DOHH2 (cell line): ENCODE results near the gene ZBTB48.
"Not testable (repeated sequence)": the region's sequence is repeated elsewhere in the genome, so short reads cannot be mapped to it uniquely, and the experiment has no call there.

Experiments
- H3F3A ChIP-seq: fragments of 200-600 bp; sonication (generic), shearing (Covaris generic); 2 replicates; pipeline ENCODE4 v1.6.0; 2016; ENCODE audit warnings: antibody characterized with exemption, mild to moderate bottlenecking; ENCODE audit not compliant: control insufficient read depth, insufficient read depth
- H3K27ac ChIP-seq: fragments of 200-600 bp; sonication (generic); 2 replicates; pipeline ENCODE4 v1.5.1; 2014; ENCODE audit warnings: low read depth, mild to moderate bottlenecking, low read length, moderate library complexity
- H3K27me3 ChIP-seq: fragments of 200-600 bp; sonication (generic); 2 replicates; pipeline ENCODE4 v1.6.1; 2014; ENCODE audit warnings: mild to moderate bottlenecking, low read length, mixed read lengths; ENCODE audit not compliant: control insufficient read depth
- H3K36me3 ChIP-seq: fragments of 200-600 bp; sonication (generic); 2 replicates; pipeline ENCODE4 v1.6.1; 2014; ENCODE audit warnings: mild to moderate bottlenecking, low read length, moderate library complexity, mixed read lengths; ENCODE audit not compliant: control insufficient read depth
- H3K4me1 ChIP-seq: fragments of 200-600 bp; sonication (generic); 2 replicates; pipeline ENCODE4 v1.6.1; 2014; ENCODE audit warnings: mild to moderate bottlenecking, low read length, mixed read lengths; ENCODE audit not compliant: control insufficient read depth
- H3K4me2 ChIP-seq: fragments of 200-600 bp; sonication (generic); 2 replicates; pipeline ENCODE4 v1.6.0; 2014; ENCODE audit warnings: mild to moderate bottlenecking, low read length, moderate library complexity
- H3K4me3 ChIP-seq: fragments of 200-600 bp; sonication (generic); 2 replicates; pipeline ENCODE4 v1.5.1; 2014; ENCODE audit warnings: mild to moderate bottlenecking, low read length, mixed read lengths
- H3K79me2 ChIP-seq: fragments of 200-600 bp; sonication (generic); 2 replicates; pipeline ENCODE4 v1.6.1; 2014; ENCODE audit warnings: mild to moderate bottlenecking, low read length, mixed read lengths; ENCODE audit not compliant: control insufficient read depth
- H3K9me2 ChIP-seq: fragments of 200-600 bp; sonication (generic); replicated peaks from 2 replicates; pipeline ENCODE4 v1.6.1; 2014; ENCODE audit warnings: mild to moderate bottlenecking, low read length, mixed read lengths; ENCODE audit not compliant: control insufficient read depth
- H3K9me3 ChIP-seq: fragments of 200-600 bp; sonication (generic); 2 replicates; pipeline ENCODE4 v1.6.1; 2014; ENCODE audit warnings: antibody characterized with exemption, low read length, mixed read lengths; ENCODE audit not compliant: control insufficient read depth, insufficient read depth
- H4K20me1 ChIP-seq: fragments of 200-600 bp; sonication (generic); 2 replicates; pipeline ENCODE4 v1.6.0; 2014; ENCODE audit warnings: low read depth, mild to moderate bottlenecking, antibody characterized with exemption, low read length, moderate library complexity; ENCODE audit not compliant: control insufficient read depth, insufficient read depth
- CTCF ChIP-seq: fragments of 200-600 bp; sonication (generic); IDR thresholded peaks from one replicate; pipeline ENCODE4 v1.5.1; 2014; ENCODE audit warnings: antibody characterized with exemption, mild to moderate bottlenecking, low read depth, low read length; ENCODE audit not compliant: poor library complexity, severe bottlenecking
- EZH2phosphoT487 ChIP-seq: fragments of 200-600 bp; sonication (generic); IDR thresholded peaks from 2 replicates; pipeline ENCODE4 v1.6.1; 2017; ENCODE audit warnings: borderline replicate concordance, mild to moderate bottlenecking, antibody characterized with exemption, low read length, moderate library complexity, mixed read lengths

The ZBTB48 gene

GRCh38 chr1:6635910-6636760, 56.3 kb downstream of the ZBTB48 start:
- Histone ChIP-seq H3K9me2 (no peaks in the 10 kb centered on the region), H3K27ac (no peak overlapping the region), H3K4me2 (no peak overlapping the region), H4K20me1 (no peaks in the 10 kb centered on the region), H3F3A (peaks cover 2% of the 10 kb centered on the region; the same call in 1 of the 2 replicates), H3K9me3 (no peaks in the 10 kb centered on the region), H3K36me3 (peaks cover 73% of the 10 kb centered on the region), H3K4me3 (no peak overlapping the region), H3K79me2 (no peaks in the 10 kb centered on the region), H3K27me3 (no peaks in the 10 kb centered on the region), H3K4me1 (no peaks in the 10 kb centered on the region)
- TF ChIP-seq EZH2phosphoT487 (no peak), CTCF (no peak)

- not testable (repeated sequence) for H3K9me3 ChIP-seq, H3K4me2 ChIP-seq, H3K9me2 ChIP-seq, H3K27me3 ChIP-seq, H4K20me1 ChIP-seq, H3K4me1 ChIP-seq, H3K4me3 ChIP-seq, H3K27ac ChIP-seq, H3F3A ChIP-seq, H3K79me2 ChIP-seq
- peaks cover 77% of the 10 kb centered on the region for H3K36me3 ChIP-seq
These were observed 57.0 kb downstream of the ZBTB48 start for GRCh38 chr1:6636778-6637177.

- TF ChIP-seq EZH2phosphoT487 (no peak), CTCF (no peak)
- Histone ChIP-seq H3F3A (peaks cover 2% of the 10 kb centered on the region; the same call in 1 of the 2 replicates), H4K20me1 (no peaks in the 10 kb centered on the region)
These were observed 58.0 kb downstream of the ZBTB48 start for GRCh38 chr1:6637770-6638169.

GRCh38 chr1:6638226-6638625, 58.4 kb downstream of the ZBTB48 start:
- Histone ChIP-seq H3K9me2 (no peaks in the 10 kb centered on the region), H3K4me2 (no peak overlapping the region), H3K4me3 (no peak overlapping the region), H3K79me2 (no peaks in the 10 kb centered on the region), H3K9me3 (no peaks in the 10 kb centered on the region), H3K36me3 (peaks cover 69% of the 10 kb centered on the region), H3K27ac (no peak overlapping the region), H3F3A (peaks cover 2% of the 10 kb centered on the region; the same call in 1 of the 2 replicates), H4K20me1 (no peaks in the 10 kb centered on the region), H3K4me1 (no peaks in the 10 kb centered on the region), H3K27me3 (no peaks in the 10 kb centered on the region)
- TF ChIP-seq EZH2phosphoT487 (no peak), CTCF (no peak)

More at GRCh38 chr1:6637770-6638169, 58.0 kb downstream of the ZBTB48 start:
- no peaks in the 10 kb centered on the region for H3K27me3 ChIP-seq
- H3K36me3 ChIP-seq, result peaks cover 73% of the 10 kb centered on the region
- H3K9me3 ChIP-seq, result no peaks in the 10 kb centered on the region
- H3K4me1 ChIP-seq, result no peaks in the 10 kb centered on the region
- H3K4me2 ChIP-seq, result no peak overlapping the region
- H3K9me2 ChIP-seq, result no peaks in the 10 kb centered on the region
- no peak overlapping the region for H3K4me3 ChIP-seq
- H3K79me2 ChIP-seq, result no peaks in the 10 kb centered on the region
- no peak overlapping the region for H3K27ac ChIP-seq
